ENCODE measurements around the gene ADAMTS2. TPM values are rescaled to one million over a fixed set of nuclear protein-coding genes. Genes with fewer than 3 reads are reported as not detected.
A peak's percentile ranks its signal among the peaks of the same experiment; 100 is the strongest.

ADAMTS2 gene
- total RNA-seq, 1 donor from 2014 or later: 25.3 TPM

DNA sequence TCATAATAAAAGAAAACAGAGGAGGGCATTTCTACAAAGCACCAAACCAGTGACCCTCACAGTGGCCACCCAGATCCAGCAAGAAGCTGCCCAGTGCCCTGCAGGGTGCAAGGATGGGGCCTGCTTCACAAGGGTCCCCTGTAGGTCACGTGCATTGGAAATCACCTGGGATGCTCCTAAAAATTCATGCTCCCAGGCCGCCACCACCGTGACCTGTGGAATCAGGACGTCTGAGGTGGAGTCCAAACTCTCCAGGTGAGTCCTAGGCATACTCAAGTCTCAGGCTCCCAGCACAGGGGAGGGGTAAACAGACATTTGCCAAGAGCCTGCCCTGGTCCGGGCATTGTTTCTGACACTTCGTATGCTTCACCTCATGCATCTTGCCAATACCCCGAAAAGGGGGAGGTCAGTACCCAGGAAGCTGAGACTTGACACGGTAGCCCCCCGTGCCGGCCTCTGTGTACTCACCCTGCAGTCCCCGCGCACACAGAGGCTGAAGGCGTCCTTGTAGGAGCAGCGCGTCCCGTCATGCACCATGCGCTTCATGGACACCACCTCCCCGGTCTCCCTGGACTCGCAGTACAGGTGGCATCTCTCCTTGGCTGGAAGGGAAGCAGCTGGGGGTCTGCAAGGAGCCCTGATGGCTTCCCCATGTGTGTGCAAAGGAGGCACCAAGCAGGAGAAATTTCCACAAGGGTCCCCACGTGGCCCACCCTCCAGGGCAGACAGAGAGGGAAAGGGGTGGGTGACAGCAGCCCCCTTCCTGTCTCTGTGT lies 209.6 kb downstream of the ADAMTS2 start:
- DNase-seq (ENCODE audit: low spot score) (no peak), ATAC-seq (no peak)
- intact Hi-C loops (cut with DNase I): no loop called here

DNA sequence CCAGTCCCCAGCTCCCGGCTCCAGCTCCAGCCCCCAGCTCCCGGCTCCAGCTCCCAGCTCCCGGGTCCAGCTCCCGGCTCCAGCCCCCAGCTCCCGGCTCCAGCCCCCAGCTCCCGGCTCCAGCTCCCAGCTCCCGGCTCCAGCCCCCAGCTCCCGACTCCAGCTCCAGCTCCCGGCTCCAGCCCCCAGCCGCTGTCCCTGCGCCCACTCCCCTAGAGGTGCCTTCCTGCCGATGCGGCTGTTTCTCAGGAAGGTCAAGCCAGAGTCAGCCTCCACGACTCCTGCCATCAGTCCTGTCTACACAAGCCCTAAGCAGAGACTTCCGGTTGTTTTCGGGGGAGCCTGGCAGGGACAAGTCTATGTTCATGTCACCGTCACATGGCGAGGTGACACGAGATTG lies 210.3 kb downstream of the ADAMTS2 start:
- ATAC-seq (no peak), DNase-seq (ENCODE audit: low spot score) (no peak)
- intact Hi-C loops (cut with DNase I): no loop called here

DNA sequence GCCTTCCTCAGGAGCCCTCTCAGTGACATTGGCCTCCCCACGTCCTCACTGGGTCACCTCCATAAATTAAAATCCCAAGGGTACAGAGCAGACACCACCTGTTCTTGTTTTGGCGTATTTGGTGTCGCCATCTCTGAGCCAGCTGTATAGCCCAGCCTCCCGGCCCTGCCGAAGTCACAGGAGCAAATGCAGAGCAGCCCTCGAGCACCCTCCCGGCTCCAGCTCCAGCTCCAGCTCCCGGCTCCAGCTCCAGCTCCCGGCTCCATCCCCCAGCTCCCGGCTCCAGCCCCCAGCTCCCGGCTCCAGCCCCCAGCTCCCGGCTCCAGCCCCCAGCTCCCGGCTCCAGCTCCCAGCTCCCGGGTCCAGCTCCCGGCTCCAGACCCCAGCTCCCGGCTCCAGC lies 210.8 kb downstream of the ADAMTS2 start:
- intact Hi-C loops (cut with DNase I): no loop called here
- no peak for ATAC-seq
- no peak for DNase-seq (ENCODE audit: low spot score)

DNA sequence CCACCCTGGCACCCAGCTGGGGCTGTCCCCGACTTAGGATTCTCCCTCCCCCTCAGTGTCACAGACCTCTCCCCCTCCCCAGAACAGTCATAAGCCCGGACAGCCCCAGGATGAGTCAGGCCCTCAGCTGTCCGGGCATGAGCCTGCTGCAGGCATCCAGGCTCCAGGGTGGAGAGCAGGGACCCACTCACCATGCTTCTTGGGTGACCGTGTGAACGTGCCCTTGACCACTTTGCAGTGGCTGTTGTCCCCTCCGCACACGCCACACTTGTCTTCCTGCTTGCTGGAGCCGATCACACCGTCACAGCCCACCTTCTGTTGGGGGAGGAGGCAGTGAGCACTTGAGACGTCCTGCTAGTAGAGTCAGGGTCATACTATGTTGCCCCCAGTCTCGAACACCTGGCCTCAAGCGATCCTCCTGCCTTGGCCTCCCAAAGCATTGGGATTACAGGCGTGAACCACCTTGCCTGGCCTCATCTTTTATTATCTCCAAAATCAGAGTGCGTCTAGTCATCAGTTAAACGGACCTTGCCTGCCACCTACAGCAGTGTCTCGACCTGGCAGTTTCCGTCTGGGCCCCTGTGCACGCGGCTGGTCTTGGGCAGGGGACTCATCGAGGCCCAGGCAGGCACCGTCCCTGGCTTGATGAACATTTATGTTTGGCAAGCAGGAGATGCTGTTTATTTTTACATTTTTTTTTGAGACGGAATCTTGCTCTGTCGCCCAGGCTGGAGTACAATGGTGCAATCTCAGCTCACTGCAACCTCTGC lies 212.5 kb downstream of the ADAMTS2 start:
- intact Hi-C loops (cut with DNase I): no loop called here
- DNase-seq (ENCODE audit: low spot score) (peak; percentile 37), ATAC-seq (no peak)

DNA sequence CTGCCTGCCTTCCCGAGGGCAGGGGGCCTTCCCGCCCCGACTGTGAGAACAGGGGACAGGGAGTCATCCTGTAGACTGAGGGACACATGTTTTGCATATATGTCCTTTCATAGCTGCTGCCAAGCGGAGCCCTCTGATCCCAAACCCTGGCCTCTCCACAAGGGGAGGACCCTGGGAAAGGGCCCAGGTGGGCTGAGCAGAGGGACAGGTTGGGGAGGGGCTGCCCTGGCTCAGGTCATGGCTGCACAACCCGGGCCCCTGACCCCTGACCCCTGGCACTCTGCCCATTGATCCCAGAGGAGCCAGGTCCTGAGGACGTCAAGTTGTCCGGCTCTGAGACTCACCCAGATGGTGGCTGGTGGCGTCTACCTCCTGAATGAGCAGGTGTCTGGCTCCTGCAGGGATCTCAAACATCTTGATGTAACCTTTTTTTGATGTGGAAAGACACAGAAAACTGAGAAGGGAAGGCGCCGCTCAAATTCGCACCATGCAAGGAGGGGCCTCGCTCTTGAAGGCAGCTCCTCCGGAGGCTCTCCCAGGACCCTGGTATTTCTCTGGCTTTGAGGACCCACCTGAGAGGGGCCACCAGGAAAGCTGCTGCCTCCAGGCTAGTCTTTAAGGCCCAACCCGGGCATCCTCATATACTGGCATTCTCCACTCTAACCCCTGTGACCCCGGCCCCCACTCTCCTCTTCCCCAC lies 213.2 kb downstream of the ADAMTS2 start:
- intact Hi-C loops (cut with DNase I): no loop called here
- ATAC-seq (no peak), DNase-seq (ENCODE audit: low spot score) (peak; percentile 54)

DNA sequence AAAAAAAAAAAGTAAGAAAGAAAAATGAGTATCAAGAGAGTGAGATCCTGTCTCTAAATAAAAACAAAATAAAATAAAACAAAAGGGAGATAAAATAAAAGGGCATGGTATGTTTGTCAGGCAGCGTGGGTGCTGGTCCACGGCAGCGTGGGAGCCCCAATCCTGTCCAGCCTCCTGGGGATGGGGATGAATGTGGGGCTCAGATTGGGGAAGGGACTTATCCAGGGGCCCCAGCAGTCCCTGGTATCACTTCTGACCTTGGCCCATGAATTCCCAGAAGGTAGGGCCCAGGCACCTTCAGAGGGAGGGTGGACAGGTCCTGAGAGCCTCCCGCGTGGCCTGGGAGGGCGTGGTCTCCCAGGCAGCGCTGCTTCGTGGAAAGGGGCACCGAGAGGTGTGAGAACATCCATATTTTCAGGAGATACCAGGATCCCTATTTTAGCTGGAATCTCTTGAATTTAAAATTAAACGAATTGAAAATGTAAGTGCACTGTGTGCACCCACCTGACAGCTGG lies 213.9 kb downstream of the ADAMTS2 start:
- ATAC-seq: no peak
- no peak for DNase-seq (ENCODE audit: low spot score)
- intact Hi-C loops (cut with DNase I): no loop called here

DNA sequence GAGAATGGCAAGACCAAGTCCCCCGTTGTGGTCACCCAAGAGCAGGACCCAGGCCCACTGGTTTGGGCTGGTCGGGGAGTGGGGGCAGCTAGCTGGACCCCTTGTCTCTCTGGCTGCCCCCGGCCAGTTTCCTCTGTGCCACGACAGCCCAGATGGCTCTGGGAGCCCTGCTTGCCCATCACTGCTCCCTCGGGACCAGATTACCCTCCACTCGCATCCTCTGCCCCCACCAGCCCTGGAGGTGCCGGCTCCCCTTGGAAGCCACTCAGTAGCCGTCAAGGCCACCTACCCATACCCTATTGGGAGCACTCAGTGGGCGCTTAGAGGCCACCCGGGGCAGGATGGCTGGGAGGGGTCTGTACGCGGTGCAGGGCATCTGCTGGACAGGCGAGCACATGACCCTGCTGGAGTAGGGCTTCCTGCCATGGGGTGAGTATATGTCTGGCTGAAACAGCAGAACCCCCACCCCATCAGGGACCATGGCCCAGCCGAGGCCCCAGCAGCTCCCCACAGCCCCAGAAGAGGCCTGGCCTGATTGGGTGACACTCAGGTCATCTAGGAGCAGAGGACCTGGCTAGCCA lies 215.1 kb downstream of the ADAMTS2 start:
- ATAC-seq: no peak
- DNase-seq (ENCODE audit: low spot score): no peak
- intact Hi-C loops (cut with DNase I): no loop called here

DNA sequence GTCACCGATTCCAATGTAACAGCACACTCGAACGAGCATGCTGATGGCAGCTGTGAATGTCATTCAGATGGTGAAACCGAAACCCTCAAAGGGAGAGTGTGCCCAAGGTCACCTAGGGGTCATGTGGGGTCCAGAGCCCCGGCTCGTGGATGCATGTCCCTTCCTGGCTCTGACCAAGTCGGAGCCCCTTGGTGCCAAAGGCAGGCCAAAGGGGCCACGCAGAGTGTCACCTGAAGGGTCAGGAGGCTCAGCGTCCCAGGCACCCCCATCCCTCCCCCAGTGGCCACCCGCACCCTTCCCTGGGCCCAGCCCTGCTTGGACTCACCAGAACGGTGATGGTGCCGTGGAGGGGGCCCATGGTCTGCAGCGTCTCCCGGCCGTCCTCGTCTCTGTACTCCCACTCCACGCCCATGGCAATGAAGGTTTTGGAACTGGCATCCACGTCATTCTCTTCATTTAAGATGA lies 215.6 kb downstream of the ADAMTS2 start:
- no peak for DNase-seq (ENCODE audit: low spot score)
- intact Hi-C loops (cut with DNase I): no loop called here
- no peak for ATAC-seq

DNA sequence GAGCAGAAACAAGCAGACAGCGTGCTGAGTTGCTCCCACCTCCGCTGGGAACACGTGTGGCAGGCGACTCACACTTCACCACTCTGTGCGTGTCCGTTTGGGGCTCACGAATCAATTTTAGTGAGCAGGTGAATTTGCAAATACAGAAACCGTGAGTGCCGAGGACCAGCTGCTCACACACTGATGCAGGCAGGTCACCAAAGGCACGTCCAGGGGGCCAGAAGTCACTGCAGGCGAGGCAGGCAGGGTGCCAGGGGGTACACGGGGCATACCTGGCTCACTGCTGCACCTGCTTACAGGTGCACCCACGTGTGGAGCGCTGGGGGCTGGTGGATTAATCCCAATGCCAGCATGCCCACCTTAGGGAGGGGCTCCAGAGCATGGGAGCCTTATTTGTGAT lies 216.3 kb downstream of the ADAMTS2 start:
- intact Hi-C loops (cut with DNase I): no loop called here
- DNase-seq (ENCODE audit: low spot score): no peak
- ATAC-seq: no peak

DNA sequence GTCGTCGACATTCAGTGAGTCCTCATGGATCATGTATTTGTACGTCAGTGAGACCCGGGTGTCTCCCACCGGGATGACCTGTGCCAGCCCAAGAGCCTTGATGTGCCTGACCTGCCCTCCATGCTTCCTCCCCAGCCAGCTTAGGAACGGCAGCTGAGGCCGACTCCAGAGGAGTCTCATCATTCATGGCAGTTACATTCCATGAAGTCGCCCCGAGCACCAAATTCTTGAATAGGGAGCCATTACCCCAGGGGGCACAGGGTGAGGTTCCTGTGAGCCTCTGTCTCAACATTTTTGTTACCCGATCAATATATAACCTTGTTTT lies 217.3 kb downstream of the ADAMTS2 start:
- intact Hi-C loops (cut with DNase I): no loop called here
- no peak for DNase-seq (ENCODE audit: low spot score)
- ATAC-seq: no peak

DNA sequence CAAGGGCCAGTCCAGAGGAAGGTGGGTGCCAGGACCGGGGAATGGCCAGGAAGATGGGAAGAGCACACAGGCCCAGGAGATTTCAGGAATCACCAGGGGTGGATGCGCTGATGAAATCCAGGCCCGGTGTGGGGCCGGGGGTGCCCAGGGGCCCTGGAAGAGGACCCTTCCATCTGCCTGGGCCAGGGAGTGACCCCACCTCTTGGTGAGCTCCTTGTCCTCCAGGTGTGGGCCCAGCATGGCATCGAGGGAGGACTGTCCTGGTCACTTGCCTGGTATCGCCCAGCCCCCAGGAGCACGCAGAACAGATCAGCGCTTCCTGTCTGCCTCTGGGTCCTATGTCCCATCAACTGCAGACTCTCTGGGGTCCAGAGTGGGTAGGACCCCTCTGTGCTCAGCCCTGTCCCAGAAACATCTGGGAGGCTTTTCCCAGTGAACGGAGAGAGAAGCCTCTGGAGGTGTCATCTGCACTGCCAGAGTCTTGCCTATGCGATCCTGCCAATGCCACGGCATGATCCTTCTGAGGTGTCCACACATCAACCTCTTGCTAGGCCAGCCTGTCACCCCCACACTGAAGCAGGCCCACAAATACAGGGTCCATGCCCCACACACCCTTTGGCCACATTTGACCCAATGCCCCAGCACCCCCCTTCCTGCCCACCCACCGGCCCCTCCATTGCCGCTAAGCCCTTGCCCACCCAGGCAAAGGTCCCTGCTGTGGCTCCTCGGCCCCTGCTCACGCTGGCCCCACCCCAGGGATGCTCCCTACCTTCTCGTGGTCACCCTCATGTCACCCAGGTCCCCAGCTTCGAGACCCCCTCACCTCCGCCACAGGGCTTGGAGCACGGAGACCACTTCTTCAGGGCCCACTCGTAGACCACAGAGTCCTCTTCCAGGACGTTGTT lies 217.9 kb downstream of the ADAMTS2 start:
- no peak for ATAC-seq
- DNase-seq (ENCODE audit: low spot score): no peak
- intact Hi-C loops (cut with DNase I): no loop called here

DNA sequence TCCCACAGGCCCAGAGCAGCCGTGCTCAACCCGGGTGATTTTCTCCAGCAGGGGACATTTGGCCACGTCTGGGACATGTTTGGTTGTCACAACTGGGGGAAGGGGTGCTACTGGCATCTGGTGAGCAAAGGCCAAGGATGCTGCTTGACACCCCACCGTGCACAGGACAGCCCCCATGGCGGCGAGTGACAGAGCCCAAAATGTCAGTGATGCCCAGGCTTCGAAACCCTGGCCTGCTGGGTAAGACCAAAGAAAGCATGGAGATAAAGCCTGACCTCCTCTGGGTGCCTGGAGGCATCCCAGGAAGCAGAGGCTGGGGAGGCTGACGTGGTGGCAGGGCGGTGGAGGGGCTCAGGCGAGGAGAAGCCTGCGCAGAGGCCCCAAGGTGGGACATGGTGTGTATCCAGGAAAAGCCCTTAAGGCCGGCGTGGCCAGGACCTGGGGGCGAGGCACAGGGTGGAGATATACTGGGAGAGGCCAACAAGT lies 218.7 kb downstream of the ADAMTS2 start:
- DNase-seq (ENCODE audit: low spot score): no peak
- intact Hi-C loops (cut with DNase I): no loop called here
- ATAC-seq: no peak

DNA sequence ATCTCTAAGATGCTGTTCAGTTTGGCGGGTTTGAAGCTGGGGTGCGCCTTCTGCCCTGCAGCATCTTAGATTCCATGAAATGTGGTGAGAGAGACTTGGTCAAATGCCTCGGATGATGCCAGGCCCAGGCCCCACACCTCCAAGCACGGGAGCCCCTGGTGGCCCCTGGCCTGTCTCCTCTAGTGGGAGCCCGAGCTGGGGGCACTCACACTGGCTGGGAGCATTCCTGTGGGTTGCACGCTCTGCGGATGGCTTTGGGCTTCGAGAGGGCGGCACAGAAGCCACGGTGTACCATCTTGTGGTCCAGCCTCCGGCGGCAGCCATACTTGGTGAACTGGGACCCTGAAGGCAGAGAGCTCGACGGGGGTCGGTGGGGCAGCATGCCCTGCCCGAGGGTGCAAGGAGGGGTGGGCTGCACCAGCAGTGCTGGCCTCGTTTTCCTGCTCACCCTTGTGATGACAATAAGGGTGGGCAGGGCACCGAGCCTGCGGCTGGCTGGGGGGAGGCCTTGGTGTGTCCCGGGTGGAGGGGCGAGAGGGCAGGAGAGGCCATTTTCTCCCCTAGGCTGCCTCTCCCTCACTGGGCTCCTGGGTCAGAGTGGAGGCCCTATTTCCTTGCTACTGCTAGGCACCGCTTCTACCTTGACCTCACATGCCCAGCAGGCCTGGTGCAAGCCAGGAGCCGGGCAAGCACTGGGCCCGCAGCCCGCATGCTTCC lies 219.3 kb downstream of the ADAMTS2 start:
- no peak for ATAC-seq
- intact Hi-C loops (cut with DNase I): no loop called here
- no peak for DNase-seq (ENCODE audit: low spot score)

DNA sequence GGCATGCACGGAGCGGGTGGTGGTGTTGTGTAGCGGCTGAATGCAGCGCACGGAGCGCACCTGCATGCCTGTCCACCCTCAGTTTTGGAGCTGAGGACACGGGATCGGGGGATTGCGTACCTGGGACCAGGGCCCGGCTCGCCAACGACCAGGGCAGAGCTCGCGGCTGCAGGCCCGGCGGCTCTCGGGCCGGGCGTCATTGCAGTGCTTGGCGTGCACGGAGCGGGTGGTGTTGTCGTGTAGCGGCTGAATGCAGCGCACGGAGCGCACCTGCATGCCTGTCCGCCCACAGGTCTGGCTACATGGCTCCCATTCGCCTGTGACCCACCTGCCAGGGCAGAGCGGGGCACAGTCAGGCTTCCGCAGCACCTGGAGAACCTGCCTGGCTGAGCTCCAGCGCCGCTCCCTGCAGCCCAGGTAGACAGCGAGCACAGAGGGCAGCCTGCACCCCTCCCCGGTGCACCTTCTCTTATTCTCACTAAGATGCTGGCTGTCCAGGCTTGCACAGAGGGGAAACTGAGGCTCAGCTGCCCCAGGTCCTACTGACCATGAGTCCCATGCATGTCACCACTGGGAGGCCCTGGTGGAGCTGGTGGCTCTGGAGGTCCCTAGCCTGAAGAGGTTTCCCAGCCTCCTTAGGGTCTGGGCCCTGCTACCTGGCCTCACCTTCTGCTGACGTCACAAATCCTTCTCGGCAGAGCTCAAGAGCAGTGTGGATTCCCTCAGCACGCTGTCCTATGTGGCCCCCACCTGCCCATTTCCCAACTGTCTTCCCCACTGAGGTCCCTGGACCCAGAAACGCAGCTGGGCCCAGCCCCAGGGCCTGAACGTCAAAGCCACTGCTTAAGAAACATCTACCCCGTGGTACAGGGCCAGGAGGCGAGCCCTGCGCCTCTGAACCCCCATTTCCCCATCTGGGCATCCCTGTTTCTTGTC lies 220.1 kb downstream of the ADAMTS2 start:
- ATAC-seq: no peak

DNA sequence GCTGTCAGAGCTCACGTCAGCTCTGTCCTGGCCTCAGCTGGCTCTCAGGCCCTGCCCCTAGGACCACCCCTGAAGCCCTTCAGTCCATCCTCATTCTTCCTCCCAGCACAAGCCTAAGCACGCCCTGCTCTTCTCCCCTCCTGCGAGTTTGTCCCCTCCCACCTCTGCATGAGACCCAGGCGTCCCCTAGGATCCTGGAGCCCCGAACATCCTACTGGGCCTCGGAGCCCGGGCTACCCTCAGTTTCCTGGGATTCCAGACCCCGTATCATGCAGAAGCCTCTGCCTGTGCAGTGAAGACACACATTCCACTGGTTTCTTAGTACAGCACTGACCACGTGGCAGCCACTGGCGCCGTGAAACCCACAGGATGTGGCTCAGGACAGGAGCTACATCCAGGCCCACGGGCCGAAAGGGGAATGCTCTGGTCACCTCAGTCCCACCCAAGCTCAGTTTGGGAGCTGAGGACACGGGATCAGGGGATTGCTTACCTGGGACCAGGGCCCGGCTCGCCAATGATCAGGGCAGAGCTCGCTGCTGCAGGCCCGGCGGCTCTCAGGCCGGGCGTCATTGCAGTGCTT lies 220.9 kb downstream of the ADAMTS2 start:
- DNase-seq (ENCODE audit: low spot score) (no peak), ATAC-seq (no peak)
- intact Hi-C loops (cut with DNase I): no loop called here

More for the DNA sequence above, 220.1 kb downstream of the ADAMTS2 start:
- no peak for DNase-seq (ENCODE audit: low spot score)
- intact Hi-C loops (cut with DNase I): no loop called here

DNA sequence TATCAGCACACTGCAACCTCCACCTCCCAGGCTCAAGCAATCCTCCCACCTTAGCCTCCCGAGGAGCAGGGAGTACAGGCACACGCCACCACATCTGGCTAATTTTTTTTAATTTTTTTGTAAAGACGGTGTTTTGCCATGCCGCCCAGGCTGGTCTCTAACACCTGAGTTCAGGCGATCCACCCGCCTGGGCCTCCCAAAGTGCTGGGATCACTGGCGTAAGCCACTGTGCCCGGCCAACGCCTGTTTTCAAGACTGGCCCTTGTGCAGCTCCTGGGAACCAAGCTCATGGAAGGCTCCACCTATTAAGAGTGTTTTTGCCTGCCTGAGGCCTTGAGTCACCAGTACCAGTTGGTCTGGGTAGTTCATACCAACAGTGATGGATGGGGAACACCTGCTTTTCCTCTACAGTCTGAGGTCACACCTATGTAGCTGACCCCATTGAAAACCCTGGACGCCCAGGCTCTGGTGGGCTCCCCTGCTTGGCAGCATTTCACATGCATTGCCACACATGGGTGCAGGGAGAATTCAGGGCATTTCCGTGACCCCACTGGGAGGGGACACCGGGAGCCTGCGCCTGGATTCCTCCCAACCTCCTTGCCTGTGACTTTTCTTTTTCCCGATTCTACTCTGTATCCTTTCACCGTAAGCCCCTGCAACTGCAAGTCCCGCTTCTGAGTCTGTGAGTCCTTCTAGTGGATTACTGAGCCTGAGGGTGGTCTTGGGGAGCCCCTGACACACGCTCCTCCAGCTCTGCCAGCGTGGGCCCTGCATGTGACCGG lies 221.6 kb downstream of the ADAMTS2 start:
- intact Hi-C loops (cut with DNase I): no loop called here
- ATAC-seq (no peak), DNase-seq (ENCODE audit: low spot score) (no peak)

All from sciatic nerve (tissue), 2 donors.